ENCODE measurements around the gene ARIH1. TPM values are rescaled to one million over a fixed set of nuclear protein-coding genes. Genes with fewer than 3 reads are reported as not detected.

ARIH1 gene
- total RNA-seq, 1 experiment from 2014 or later: 192 TPM

- no TSS peak for BruUV-seq (replicated peaks)
- ATAC-seq: no peak
Measured at GRCh38 chr15:72545156-72545555, 71.0 kb downstream of the ARIH1 start.

More at GRCh38 chr15:72545156-72545555, 71.0 kb downstream of the ARIH1 start:
- H3K9me3 ChIP-seq (ENCODE audit: control insufficient read depth, insufficient read depth, low read depth, low read length): peaks cover 6% of the 10 kb centered on the region; the same call in 1 of the 2 replicates
- no peak overlapping the region for H3K27ac ChIP-seq (ENCODE audit: low read length)
- TF ChIP-seq POLR2AphosphoS5 (IDR thresholded peaks at IDR 0.05; ENCODE audit: low read depth, low read length): no peak
- TF ChIP-seq CTCF (IDR thresholded peaks at IDR 0.05): no peak
- no peak for TF ChIP-seq SIN3A (IDR thresholded peaks at IDR 0.05; ENCODE audit: borderline replicate concordance, insufficient read depth, low read depth, low read length)
- TF ChIP-seq REST (IDR thresholded peaks at IDR 0.05; ENCODE audit: insufficient read depth in 1 of 2, low read depth in 2 of 2, low read length in 1 of 2): no peak
- no peak for TF ChIP-seq TCF7L2 (IDR thresholded peaks at IDR 0.05; ENCODE audit: low read depth, low read length)
- no peaks in the 10 kb centered on the region for H3K4me1 ChIP-seq (ENCODE audit: control insufficient read depth, insufficient read depth, low read length)
- no peaks in the 10 kb centered on the region for H3K27me3 ChIP-seq (ENCODE audit: control insufficient read depth, insufficient read depth, low read length)
- ChIA-PET CTCF (no interaction called here), POLR2A (no interaction called here)
- no peak for DNase-seq (ENCODE audit: low read depth, low spot score)
- no peak overlapping the region for H3K4me3 ChIP-seq (ENCODE audit: low read depth in 2 of 2, low read length in 2 of 2)
- in situ Hi-C loops (cut with HindIII; ENCODE audit: low pct_unique_long_range_greater_than_20kb, low sequenced_read_pairs) (no loop called here), intact Hi-C loops (cut with micrococcal nuclease; ENCODE audit: unreplicated experiment) (no loop called here)
- H3K36me3 ChIP-seq (ENCODE audit: control insufficient read depth, insufficient read depth, low read length): no peaks in the 10 kb centered on the region

All from Panc1 (cell line).